HepG2 (cell line): Measurements from ENCODE around the gene DNPH1. TPM values are rescaled to one million over a fixed set of nuclear protein-coding genes. Genes with fewer than 3 reads are reported as not detected.

Source experiments
- REL ChIP-seq: sonication (generic); formaldehyde crosslinking; conservative IDR thresholded peaks from 2 replicates; pipeline ENCODE4 v1.8.0; 2022; ENCODE audit warnings: mild to moderate bottlenecking, missing genetic modification reagents, moderate library complexity
- TAF1 ChIP-seq: sonication (generic); formaldehyde crosslinking; IDR thresholded peaks from 2 replicates; pipeline ENCODE4 v1.4.0; 2020; ENCODE audit warnings: missing genetic modification reagents
- ZNF138 ChIP-seq: sonication (generic); formaldehyde crosslinking; IDR thresholded peaks from 2 replicates; pipeline ENCODE4 v1.5.0; 2020; ENCODE audit warnings: mild to moderate bottlenecking, low read depth, missing genetic modification reagents
- ZNF33B ChIP-seq: sonication (generic); formaldehyde crosslinking; IDR thresholded peaks from 2 replicates; pipeline ENCODE4 v1.5.1; 2020; ENCODE audit warnings: mild to moderate bottlenecking, missing genetic modification reagents
- ZNF44 ChIP-seq: sonication (generic); formaldehyde crosslinking; IDR thresholded peaks from 2 replicates; pipeline ENCODE4 v1.5.1; 2020; ENCODE audit warnings: mild to moderate bottlenecking, missing genetic modification reagents
- ZNF501 ChIP-seq: sonication (generic); formaldehyde crosslinking; IDR thresholded peaks from 2 replicates; pipeline ENCODE4 v1.5.1; 2020; ENCODE audit warnings: mild to moderate bottlenecking, moderate library complexity, missing genetic modification reagents
- ZNF660 ChIP-seq: sonication (generic); formaldehyde crosslinking; IDR thresholded peaks from 2 replicates; pipeline ENCODE4 v1.5.1; 2020; ENCODE audit warnings: mild to moderate bottlenecking, low read depth, missing genetic modification reagents, borderline replicate concordance
- ZNF773 ChIP-seq: sonication (generic); formaldehyde crosslinking; IDR thresholded peaks from 2 replicates; pipeline ENCODE4 v1.4.0; 2020; ENCODE audit warnings: missing genetic modification reagents, borderline replicate concordance
- polyA plus RNA-seq, 8 experiments: library from polyadenylated mRNA; depleted of rRNA in 3 of 8; stranded (reverse) in 7 of 8; unstranded in 1 of 8; fragments of >200 nt; fragmentation: Illumina TruSeq in 4 of 8; extraction: Trizol in 4 of 8; gene quantifications; 2 replicates each; pipeline versions ENCODE4 v1.2.1 to v1.2.3, GENCODE V29; 2011 to 2016; ENCODE audit warnings: low read depth in 4 of 8, missing spikeins in 1 of 8, mixed read lengths in 1 of 8; ENCODE audit not compliant: insufficient read depth in 1 of 8
- total RNA-seq, 5 experiments: library from RNA; depleted of rRNA; stranded (reverse); fragments of >200 nt; fragmentation: Illumina TruSeq; extraction: Trizol; gene quantifications; 2 replicates each; pipeline ENCODE4 v1.2.3, GENCODE V29; 2016; ENCODE audit warnings: low read depth in 1 of 5
- TF ChIP-seq, protein P1 (sequence below): sonication (generic); formaldehyde crosslinking; IDR thresholded peaks from 2 replicates; pipeline ENCODE4 v1.5.1; 2020; ENCODE audit warnings: mild to moderate bottlenecking, missing genetic modification reagents
- TF ChIP-seq, protein P2 (sequence below): sonication (generic); formaldehyde crosslinking; IDR thresholded peaks from 2 replicates; pipeline ENCODE4 v1.4.0; 2020; ENCODE audit warnings: mild to moderate bottlenecking, missing genetic modification reagents
- TF ChIP-seq, protein P3 (sequence below): sonication (generic); formaldehyde crosslinking; IDR thresholded peaks from 2 replicates; pipeline ENCODE4 v1.9.0; 2021; ENCODE audit warnings: missing genetic modification reagents, borderline replicate concordance
- TF ChIP-seq, protein P4 (sequence below): sonication (generic); formaldehyde crosslinking; IDR thresholded peaks from 2 replicates; pipeline ENCODE4 v1.4.0; 2020; ENCODE audit warnings: missing genetic modification reagents

Gene DNPH1
- total and polyA plus RNA-seq, 2 of the 13 experiments (the other 11 are each of a cell fraction or from before 2014, with no cell fraction given) = 56.5 to 75.1 TPM

DNA sequence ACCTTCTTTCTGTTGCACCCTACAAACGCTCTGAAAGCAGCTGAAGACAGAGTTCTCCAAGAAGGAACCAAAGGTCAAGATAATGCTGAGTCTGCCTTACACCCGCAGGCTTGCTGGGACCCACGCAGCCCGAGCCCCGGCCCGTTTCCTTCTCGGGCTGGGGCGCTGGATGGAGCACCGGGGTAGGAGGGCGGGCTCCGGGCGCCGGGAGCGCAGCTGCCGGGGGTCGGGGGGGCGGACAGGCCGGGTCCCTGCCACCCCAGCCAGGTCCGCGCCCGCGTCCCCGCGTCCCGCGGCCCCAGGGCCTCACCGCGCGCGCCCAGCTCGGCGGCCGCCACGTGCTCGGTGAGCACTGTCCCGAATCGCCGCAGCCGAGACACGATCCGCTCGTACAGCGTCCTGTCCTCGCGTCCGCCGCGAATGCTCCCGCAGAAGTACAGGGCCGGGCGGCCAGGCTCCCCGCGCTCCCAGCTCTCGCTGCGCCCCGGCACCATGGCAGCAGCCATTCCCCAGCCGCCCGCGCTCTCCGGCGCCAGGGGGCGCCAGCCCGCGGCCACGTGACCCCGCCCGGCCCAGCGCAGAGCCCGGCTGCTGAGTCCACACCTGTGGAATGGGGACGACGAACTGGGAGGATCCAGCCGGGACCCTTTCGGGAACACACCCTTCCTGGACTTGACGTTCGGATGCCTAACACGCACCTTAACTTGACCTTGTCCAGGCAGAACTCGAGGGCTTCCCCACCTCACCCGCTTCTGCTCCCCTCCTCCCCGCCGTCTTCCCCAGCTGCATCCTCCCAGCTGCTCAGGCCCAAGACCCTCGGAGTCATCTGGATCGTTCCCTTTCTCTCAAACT lies at the start of gene DNPH1 (continued):
- TF ChIP-seq, protein P1, sequence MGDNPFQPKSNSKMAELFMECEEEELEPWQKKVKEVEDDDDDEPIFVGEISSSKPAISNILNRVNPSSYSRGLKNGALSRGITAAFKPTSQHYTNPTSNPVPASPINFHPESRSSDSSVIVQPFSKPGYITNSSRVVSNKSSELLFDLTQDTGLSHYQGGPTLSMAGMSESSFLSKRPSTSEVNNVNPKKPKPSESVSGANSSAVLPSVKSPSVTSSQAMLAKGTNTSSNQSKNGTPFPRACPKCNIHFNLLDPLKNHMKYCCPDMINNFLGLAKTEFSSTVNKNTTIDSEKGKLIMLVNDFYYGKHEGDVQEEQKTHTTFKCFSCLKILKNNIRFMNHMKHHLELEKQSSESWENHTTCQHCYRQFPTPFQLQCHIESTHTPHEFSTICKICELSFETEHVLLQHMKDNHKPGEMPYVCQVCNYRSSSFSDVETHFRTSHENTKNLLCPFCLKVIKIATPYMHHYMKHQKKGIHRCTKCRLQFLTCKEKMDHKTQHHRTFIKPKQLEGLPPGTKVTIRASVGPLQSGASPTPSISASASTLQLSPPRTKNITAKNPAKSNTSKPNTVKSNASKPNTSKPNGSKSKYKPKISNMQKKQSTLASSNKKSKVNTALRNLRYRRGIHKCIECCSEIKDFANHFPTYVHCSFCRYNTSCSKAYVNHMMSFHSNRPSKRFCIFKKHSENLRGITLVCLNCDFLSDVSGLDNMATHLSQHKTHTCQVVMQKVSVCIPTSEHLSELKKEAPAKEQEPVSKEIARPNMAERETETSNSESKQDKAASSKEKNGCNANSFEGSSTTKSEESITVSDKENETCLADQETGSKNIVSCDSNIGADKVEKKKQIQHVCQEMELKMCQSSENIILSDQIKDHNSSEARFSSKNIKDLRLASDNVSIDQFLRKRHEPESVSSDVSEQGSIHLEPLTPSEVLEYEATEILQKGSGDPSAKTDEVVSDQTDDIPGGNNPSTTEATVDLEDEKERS (CRISPR knock-in tag) = 0 out of 2 replicates have a peak, but pooled peaks have one; percentile 30
- TF ChIP-seq, protein P2, sequence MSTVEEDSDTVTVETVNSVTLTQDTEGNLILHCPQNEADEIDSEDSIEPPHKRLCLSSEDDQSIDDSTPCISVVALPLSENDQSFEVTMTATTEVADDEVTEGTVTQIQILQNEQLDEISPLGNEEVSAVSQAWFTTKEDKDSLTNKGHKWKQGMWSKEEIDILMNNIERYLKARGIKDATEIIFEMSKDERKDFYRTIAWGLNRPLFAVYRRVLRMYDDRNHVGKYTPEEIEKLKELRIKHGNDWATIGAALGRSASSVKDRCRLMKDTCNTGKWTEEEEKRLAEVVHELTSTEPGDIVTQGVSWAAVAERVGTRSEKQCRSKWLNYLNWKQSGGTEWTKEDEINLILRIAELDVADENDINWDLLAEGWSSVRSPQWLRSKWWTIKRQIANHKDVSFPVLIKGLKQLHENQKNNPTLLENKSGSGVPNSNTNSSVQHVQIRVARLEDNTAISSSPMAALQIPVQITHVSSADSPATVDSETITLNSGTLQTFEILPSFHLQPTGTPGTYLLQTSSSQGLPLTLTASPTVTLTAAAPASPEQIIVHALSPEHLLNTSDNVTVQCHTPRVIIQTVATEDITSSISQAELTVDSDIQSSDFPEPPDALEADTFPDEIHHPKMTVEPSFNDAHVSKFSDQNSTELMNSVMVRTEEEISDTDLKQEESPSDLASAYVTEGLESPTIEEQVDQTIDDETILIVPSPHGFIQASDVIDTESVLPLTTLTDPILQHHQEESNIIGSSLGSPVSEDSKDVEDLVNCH (CRISPR knock-in tag) = peak; percentile 29; the same call in 1 of the 2 replicates
- peak; percentile 82 for TF ChIP-seq ZNF138 (CRISPR knock-in tag)
- TF ChIP-seq, protein P3, sequence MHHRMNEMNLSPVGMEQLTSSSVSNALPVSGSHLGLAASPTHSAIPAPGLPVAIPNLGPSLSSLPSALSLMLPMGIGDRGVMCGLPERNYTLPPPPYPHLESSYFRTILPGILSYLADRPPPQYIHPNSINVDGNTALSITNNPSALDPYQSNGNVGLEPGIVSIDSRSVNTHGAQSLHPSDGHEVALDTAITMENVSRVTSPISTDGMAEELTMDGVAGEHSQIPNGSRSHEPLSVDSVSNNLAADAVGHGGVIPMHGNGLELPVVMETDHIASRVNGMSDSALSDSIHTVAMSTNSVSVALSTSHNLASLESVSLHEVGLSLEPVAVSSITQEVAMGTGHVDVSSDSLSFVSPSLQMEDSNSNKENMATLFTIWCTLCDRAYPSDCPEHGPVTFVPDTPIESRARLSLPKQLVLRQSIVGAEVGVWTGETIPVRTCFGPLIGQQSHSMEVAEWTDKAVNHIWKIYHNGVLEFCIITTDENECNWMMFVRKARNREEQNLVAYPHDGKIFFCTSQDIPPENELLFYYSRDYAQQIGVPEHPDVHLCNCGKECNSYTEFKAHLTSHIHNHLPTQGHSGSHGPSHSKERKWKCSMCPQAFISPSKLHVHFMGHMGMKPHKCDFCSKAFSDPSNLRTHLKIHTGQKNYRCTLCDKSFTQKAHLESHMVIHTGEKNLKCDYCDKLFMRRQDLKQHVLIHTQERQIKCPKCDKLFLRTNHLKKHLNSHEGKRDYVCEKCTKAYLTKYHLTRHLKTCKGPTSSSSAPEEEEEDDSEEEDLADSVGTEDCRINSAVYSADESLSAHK = no peak
- TF ChIP-seq, protein P4, sequence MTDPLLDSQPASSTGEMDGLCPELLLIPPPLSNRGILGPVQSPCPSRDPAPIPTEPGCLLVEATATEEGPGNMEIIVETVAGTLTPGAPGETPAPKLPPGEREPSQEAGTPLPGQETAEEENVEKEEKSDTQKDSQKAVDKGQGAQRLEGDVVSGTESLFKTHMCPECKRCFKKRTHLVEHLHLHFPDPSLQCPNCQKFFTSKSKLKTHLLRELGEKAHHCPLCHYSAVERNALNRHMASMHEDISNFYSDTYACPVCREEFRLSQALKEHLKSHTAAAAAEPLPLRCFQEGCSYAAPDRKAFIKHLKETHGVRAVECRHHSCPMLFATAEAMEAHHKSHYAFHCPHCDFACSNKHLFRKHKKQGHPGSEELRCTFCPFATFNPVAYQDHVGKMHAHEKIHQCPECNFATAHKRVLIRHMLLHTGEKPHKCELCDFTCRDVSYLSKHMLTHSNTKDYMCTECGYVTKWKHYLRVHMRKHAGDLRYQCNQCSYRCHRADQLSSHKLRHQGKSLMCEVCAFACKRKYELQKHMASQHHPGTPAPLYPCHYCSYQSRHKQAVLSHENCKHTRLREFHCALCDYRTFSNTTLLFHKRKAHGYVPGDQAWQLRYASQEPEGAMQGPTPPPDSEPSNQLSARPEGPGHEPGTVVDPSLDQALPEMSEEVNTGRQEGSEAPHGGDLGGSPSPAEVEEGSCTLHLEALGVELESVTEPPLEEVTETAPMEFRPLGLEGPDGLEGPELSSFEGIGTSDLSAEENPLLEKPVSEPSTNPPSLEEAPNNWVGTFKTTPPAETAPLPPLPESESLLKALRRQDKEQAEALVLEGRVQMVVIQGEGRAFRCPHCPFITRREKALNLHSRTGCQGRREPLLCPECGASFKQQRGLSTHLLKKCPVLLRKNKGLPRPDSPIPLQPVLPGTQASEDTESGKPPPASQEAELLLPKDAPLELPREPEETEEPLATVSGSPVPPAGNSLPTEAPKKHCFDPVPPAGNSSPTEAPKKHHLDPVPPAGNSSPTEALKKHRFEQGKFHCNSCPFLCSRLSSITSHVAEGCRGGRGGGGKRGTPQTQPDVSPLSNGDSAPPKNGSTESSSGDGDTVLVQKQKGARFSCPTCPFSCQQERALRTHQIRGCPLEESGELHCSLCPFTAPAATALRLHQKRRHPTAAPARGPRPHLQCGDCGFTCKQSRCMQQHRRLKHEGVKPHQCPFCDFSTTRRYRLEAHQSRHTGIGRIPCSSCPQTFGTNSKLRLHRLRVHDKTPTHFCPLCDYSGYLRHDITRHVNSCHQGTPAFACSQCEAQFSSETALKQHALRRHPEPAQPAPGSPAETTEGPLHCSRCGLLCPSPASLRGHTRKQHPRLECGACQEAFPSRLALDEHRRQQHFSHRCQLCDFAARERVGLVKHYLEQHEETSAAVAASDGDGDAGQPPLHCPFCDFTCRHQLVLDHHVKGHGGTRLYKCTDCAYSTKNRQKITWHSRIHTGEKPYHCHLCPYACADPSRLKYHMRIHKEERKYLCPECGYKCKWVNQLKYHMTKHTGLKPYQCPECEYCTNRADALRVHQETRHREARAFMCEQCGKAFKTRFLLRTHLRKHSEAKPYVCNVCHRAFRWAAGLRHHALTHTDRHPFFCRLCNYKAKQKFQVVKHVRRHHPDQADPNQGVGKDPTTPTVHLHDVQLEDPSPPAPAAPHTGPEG (CRISPR knock-in tag) = peak; percentile 91
- no peak for TF ChIP-seq ZNF660 (CRISPR knock-in tag)
- peak; percentile 60; the same call in 1 of the 2 replicates for TF ChIP-seq ZNF773 (CRISPR knock-in tag)
- peak; percentile 86 for TF ChIP-seq TAF1 (CRISPR knock-in tag)
- peak; percentile 59; the same call in 1 of the 2 replicates for TF ChIP-seq ZNF33B
- TF ChIP-seq ZNF44 (CRISPR knock-in tag) = no peak
- TF ChIP-seq REL (CRISPR knock-in tag) = peak; percentile 85; the same call in 1 of the 2 replicates
- TF ChIP-seq ZNF501 (CRISPR knock-in tag) = peak; percentile 57; the same call in 1 of the 2 replicates
